Measurements from ENCODE around the gene DNAAF1.
"Not testable (repeated sequence)": the region's sequence is repeated elsewhere in the genome, so short reads cannot be mapped to it uniquely, and the experiment has no call there.

The DNAAF1 gene

DNA sequence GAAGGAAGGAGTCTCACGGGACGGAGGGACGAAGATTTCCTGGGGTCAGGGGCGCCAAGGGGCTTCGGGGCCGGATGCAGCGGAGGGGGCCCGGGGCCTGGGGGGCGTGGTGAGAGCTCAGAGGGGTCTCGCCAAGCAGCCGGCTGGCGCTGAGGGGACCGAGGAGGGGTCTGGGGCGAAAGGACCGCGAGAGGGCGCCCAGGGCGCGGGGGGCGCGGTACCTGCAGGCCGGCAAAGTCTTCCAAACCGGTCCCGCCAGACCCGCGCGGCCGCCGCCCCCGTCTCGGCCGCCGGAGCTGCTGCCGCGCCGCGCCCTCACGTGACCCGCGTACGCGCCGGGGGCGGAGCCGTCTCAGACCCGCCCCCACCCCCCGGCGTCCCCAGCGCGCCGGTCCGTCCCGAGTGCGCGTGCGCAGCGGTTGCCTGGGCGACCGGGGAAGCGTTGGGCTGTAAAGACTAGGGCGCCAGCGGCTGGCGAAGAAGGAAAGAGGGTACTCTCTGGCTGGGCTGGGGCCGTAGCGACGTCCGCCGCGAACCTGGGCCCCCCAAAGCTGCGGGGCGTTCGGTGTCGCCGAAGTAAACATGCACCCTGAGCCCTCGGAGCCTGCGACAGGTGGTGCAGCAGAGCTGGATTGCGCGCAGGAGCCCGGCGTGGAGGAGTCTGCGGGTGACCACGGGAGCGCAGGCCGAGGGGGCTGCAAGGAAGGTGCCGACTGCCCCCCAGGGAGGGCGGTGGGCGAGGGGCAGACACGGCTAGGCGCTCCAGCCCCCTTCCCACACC lies at the start of gene DNAAF1, which contains the start of gene HSDL1:
Gene DNAAF1, plus strand, starts transcription at position 450 of the 781 bp plus-strand sequence. Its CDS starts 133 bp downstream, at position 583.
Gene HSDL1, minus strand, starts transcription at position 319 of the 781 bp plus-strand sequence. CDS start 13,856 bp downstream, outside the sequence.
- peak; percentile 93 for DNase-seq (ENCODE audit: low spot score)

DNA sequence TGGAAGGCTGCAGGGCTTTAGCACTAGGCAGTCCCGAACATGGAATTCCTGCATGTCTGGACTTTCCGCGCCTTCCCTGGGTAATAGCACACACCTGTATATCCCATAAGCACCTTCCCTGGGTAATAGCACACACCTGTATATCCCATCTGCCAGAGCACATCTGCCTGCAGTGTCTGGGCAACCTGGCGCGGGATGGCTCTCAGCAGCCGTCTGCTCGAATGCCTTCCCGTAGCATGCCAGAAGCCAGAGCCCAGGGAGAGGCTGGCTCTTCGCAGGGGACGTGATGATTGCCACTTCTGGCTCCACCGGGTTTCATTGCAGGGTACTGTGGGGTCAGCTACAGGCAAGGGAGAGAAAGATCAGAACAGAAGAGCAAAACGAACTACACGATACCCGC lies 49.6 kb upstream of the DNAAF1 start:
- DNase-seq (ENCODE audit: low spot score), result no peak

DNA sequence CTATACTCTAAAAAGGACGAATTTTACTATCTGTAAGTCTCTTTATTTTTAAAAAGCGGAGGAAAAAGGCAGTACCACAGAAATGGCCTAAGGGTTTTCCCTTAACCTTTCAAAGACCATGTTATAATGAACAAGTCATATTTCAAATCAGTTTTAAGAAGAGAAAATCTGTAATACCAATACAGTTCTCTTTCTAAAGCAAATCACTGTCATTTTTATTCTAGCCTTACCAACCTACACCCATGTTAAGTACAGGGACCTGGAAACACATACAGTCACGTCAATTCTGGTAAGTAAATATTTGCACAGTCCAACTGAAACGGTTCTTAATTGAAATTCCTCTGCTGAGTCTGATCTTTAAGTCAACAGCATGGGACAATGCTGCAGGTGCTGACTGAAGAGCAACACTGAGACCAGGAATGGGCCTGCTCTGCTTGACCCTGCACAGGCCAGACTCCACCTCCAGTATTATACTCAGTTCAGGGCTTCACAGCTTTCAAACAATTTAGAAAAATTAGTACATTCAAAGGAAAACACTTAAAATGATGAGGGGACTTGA lies 48.6 kb upstream of the DNAAF1 start:
- DNase-seq (ENCODE audit: low spot score), result no peak

DNA sequence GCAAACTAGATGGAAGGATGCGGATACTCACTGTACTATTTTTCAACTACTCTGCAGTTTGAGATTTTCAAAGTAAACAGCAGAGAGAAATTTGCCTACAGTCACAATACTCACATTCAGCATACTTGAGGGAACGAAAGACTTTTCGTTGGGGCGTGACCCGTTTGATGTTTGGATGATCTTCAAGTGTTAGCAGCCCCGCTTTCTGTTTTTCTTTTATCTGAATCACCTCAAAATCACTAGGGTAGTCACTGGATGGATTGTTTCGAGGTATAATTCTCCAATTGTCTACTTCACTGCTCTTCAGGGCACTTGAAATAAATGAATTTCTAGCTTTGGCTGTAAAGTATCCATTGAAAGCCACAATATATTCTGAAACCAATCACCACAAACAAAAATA lies 46.2 kb upstream of the DNAAF1 start:
- no peak for DNase-seq (ENCODE audit: low spot score)

DNA sequence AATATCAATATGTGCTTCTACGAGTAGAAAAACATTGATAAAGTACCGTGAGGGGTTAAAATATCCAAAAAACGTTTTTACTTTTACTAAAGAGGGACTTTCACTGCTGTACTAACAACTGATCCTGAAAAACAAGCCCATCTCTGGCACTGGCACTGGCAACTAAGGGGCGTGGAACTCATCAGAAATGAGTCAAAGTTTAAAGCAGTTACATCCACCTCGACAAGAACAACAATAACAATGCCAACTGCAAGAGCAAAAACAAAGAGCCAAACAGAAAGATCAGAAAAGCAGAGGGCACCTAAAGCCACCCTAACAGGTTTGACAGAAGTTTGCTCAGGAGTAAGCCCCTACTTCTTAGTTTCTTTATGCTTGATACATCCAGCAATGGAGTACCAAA lies 41.4 kb upstream of the DNAAF1 start:
- DNase-seq (ENCODE audit: low spot score), result no peak

DNA sequence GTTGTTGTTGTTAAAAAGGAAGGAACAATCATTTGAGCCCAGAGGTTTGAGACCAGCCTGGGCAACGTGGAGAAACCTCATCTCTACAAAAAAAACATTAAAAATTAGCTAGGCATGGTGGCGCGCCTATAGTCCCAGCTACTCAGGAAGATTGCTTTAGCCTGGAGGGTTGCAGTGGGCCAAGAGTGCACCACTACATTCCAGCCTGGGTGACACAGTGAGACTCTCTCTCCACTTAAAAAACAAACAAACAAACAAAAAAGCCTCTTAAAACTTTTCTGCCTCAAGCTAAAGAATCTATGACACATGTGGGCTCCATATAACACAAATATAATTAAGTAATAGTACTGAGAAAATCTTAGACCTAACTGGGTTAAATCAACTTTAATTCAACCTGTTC lies 40.9 kb upstream of the DNAAF1 start:
- no peak for DNase-seq (ENCODE audit: low spot score)

DNA sequence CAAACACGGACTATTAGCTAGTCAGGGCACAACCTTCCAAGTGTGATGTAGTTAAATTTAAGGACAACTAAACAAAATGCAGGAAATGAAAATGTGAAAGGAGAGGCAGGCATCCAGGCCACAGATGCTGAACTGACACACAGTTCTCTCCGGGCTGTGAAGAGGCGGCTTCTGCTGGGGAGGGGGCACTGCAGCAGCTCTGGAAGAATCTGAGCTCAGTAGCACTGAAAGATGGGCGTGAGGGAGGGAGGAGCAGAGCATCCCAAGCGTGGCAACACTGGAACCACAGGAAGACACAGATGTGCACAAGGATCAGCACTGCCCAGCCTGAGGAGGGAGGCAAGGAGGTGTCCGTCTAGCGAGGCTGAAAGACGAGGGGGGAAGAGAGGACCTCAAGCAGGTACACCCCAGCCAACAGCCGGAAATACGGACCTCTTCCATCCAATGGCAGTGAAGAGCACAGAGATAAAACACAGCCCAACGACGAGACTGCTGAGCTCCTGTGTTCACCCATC lies 39.8 kb upstream of the DNAAF1 start:
- no peak for DNase-seq (ENCODE audit: low spot score)

DNA sequence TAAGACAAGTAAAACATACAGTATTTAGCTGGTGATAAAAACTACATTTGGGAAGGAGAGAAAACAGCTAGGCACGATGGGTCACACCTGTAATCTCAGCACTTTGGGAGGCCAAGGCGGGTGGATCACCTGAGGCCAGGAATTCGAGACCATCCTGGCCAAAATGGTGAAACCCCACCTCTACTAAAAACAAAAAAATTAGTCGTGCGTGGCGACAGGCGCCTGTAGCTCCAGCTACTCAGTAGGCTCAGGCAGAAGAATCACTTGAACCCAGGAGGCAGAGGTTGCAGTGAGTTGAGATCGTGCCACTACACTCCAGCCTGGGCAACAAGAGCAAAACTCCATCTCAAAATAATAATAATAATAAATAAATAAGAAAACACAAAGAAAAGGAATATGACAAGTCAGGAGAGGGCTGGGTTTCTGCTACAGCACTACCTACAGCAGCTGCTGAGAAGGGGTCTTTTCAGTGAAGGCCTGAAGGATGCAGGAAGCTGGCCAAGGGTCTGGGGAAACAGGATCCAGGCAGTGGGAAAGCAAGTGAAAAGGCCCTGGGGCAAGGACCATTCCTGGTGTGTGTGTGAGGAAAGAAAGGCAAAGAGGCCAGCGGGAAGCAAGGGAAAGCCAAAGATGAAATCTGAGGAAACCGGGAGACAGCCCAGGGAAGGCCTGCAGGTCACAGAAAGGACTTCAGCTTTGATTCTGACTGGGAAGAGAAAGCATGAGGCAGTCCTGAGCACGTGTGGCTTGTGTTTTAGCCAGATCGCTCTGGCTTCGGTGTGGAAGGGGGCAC lies 39.0 kb upstream of the DNAAF1 start:
- no peak for DNase-seq (ENCODE audit: low spot score)

DNA sequence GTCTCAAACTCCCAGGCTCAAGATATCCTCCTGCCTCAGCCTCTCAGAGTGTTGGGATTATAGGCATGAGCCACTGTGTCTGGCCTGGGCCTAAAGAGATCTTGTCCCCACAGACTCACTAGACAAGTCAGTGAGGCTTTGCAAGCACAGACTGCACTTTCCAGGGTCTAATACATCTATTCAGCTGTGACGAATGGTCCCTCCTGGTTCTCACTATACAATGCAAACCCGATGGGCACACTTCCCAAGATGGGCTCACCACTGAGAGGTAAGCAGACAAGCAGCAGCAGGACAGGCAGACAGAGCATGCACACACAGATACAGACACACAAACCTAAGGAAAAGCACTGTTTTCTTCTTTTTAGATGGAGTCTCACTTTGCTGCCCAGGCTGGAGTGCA lies 37.2 kb upstream of the DNAAF1 start:
- no peak for DNase-seq (ENCODE audit: low spot score)

DNA sequence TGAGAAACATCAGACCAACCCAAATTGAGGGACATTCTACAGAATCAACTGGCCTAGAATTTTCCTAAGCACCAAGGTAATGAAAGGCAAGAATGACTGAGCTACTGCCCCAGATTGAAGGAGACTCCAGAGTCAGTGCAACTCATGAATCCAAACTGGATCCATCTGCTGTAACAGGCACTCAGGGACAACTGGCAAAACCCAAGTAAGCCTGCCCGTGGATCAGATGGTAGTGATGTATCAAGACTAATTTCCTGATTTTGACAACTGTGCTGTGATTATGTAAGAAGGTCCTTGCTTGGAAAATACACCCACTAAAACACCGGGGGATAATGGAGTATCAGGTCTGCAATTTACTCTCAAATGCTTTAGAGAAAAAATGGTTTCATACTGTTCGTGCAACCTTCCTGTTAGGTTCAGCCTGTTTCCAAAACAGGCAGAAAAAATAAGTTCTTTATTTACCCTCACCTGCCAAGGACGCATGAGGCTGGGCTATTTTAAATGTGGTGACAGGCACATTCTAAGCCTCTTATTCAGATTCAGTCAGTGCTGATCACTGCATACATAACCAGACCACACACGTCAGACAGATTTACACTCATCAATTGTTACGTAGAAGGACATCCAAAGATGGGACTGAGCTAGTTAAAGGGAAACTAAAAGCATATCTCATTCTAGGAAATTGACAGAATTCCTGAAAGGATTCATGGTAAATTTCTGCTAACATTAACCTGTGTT lies 35.3 kb upstream of the DNAAF1 start:
- no peak for DNase-seq (ENCODE audit: low spot score)

DNA sequence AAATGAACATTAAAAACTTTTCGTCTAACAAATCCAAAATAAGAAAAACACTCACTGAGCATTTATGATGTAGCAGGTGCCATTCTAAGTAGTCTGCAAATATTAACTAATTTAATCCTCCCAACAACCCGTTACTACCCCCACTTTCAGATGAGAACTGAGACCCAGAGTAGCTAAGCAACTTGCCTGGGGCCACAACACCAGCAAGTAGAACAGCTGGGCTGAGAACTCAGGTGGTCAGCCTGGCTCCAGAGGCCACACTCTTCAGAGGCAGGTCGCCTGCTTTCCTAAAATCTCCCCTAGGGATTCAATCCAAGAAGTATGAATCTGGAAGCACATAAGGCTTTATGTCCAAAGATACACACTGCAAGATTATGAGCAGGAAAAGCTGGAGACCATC lies 34.6 kb upstream of the DNAAF1 start:
- DNase-seq (ENCODE audit: low spot score), result no peak

DNA sequence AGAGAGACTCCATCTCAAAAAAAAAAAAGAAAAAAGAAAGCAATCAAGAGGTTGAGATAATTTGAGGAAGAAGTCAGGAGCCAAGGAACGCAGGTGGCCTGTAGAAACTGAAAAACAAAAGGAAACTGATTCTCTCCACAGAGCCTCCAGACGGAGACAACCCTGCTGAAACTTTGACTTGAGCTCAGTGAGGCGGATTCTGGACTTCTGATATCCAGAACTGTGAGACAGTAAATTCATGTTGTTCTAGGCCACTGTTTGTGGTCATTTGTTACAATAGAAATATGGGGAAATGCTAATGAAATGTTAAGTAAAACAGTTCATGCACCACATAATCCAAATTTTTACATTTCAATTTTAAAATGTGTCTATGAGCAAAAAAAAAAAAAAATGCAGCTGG lies 33.6 kb upstream of the DNAAF1 start:
- DNase-seq (ENCODE audit: low spot score), result no peak

DNA sequence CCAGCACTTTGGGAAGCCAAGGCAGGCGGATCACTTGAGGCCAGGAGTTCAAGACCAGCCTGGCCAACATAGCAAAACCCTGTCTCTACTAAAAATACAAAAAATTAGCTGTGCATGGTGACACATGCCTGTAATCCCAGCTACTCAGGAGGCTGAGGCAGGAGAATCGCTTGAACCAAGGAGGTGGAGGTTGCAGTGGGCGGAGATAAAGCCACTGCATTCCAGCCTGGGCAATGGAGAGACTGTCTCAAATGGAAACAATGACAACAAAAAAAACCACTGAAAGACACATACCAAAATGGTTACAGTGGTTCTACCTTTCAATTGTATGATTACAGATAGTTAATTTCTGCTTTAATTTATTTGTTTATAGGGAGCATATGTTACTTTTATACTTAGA lies 33.2 kb upstream of the DNAAF1 start:
- DNase-seq (ENCODE audit: low spot score), result not testable (repeated sequence)

DNA sequence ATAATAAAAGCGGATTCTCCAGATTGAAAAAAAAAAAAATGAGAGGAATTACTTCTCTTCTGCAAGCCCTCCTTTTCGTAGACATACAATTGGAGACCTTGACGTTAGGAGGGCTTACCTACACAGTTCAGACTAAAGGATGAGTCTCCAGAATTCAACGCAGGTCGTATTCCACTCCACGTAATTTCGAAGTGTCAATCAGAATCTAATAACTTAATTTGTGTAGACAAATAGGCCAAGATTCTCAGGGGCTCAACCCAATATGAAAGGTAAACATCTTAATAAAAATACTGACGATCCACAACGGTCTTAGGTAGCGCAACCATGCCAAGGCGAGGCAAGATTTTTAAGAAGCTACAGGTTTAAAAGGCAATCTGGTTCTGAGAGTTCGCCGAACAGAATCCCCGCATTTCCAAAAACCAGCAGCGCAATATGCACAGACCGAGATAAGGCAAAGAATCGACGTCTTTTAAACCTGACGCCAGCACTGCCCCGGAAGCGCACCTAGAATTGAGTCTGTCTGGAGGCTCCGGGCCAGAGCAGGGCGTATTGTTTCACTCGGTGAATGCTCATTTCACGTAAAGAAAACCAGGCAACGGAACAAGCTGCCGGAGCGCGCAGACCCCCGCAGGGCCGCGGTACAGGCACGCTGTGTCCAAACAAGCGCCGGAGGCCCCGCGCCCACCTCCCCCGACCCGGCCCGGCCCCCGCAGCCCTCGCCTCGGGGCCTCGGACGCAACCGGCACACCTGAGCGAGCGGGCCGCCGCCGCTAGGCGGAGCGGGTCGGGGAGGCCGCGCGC lies 29.0 kb upstream of the DNAAF1 start:
- DNase-seq (ENCODE audit: low spot score), result peak; percentile 71

DNA sequence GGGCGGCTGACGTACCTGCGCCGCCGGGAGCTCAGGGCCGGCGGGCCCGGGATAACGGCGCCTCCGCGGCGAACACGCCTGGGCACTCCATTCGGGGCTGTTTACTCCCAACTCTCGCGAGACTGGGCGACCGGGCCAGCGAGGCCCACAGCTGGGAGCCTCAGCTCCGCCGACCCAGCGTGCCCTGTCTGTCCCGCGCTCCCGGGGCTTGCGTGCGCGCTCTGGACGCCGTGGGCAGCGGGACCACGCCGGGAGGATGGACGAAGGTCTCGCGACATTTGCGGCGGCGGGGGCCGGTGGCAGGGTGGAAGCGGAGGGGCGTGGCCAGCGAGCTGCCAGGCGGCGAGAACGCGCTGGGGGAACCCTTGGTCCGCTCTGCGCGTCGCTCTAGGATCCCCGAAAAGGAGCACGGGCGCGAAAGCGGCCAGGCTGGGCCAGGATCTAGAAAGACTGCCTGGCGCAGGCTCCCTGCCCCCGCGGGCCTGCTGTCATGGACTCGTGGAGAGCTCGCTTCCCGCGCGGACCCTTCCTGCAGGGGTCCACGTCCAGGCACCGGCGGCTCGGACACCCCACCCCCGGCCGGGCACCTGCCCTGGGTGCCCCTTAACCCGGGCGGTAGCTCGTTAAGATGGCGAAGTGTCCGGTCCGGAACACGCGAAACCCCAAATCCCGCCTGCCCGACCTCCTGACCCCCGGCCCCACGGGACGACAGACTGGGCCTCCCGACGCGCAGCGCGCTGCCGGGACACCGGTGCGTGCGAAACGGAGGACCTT lies 28.2 kb upstream of the DNAAF1 start, which contains the start of gene MBTPS1:
Gene MBTPS1, minus strand, starts transcription at position 223 of the 774 bp plus-strand sequence. CDS start 15,159 bp downstream, outside the sequence.
- DNase-seq (ENCODE audit: low spot score), result peak; percentile 95

DNA sequence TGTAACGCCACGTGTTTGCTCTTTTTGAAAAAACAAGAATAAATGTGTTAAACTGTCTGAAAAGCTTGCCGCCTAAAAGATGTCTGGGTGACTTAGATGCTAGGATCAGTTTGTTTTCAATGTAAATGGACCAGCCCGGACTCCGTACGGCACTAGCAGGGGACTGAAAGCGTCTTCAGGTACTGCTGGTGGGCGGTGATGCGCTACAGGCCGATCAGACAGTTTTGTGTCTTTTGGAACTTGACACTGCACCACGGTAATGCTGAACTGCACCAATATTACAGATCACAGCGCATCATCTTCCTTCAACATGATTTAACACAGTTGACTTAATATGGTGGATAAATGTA lies 27.6 kb upstream of the DNAAF1 start:
- DNase-seq (ENCODE audit: low spot score), result peak; percentile 15

DNA sequence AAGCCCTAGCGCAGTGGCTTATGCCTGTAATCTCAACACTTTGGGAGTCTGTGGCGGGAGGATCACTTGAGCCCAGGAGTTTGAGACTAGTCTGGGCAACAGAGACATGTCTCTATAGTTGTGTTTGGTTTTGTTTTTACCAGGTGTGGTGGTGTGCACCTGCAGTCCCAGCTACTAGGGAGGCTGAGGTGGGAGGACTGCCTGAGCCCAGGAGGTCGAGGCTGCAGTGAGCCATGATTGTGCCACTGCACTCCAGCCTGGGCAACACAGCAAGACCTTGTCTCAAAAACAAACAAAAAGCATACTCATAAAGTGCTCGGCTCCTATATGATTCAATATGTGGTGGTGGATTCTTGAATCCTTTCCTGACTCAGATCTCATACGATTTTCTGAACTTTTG lies 26.8 kb upstream of the DNAAF1 start:
- not testable (repeated sequence) for DNase-seq (ENCODE audit: low spot score)

DNA sequence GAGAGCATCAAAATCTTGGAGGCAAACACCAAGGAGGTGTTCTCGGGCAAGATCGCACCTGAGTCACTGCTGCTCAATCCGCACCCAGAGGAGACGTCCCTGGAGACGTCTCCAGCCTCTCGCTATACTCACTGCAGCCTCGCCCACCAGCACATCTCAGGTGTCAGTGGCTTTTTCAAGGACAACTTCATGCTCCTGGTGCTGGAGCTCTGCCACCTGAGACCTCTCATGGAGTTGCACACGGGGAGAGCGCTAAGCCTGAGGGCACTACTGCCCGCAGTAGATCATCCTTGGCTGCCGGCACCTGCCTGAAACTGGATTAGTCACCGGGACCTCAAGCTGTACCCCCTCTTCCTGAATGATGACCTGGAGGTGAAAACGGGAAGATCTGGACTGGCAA lies 25.7 kb upstream of the DNAAF1 start:
- DNase-seq (ENCODE audit: low spot score), result no peak

DNA sequence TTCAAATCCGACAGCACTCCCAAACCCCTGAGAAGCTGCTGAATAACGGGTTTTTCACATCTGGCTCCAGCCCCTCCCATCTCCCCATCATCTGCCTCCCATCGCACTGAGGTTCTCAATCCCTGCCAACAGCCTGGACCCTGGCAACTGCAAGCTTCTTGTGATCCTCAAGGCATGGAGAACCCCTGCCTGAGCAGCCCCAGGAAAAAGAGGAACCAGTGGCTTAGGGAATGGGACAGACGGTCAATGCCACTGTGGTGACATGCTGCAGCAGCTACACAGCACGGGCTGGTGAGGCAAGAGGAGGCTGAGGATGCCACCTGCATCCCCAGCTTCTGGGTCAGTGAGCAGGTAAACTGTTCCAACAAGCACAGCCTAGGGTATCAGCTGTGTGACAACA lies 25.1 kb upstream of the DNAAF1 start:
- no peak for DNase-seq (ENCODE audit: low spot score)

DNA sequence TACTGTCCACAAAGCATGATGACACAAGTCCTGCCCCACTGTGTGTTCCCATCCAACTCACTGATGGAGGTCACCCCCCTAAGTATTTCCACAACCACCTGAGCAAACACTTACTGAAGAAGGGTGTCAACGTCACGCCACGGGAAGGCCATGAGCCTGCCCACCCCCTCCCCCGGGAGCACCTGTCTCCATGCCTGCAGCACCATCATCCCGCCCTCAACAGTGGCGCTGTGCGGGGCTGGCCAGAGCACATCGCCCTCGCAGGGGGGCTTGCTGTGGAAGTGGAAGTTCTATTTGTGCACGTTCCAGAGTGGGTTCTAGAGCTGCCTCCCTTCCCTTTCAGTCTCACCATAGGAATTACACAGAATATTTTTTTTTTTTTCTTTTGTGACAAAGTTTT lies 24.1 kb upstream of the DNAAF1 start:
- no peak for DNase-seq (ENCODE audit: low spot score)

Data from hematopoietic multipotent progenitor cell treated with erythropoietin and hydrocortisone succinate and interleukin-3 and kit ligand, for 15 days (in vitro differentiated cells).